B cell (primary cell): ENCODE results near the gene OR2W1. TPM values are rescaled to one million over a fixed set of nuclear protein-coding genes. Genes with fewer than 3 reads are reported as not detected.
A peak's percentile ranks its signal among the peaks of the same experiment; 100 is the strongest.

Experiments
- ATAC-seq: fragments of 200-7000 bp; cut with Tn5 transposase; one replicate; pipeline ENCODE4 v1.10.0; 2021; ENCODE audit warnings: low read depth, mild to moderate bottlenecking, moderate number of reproducible peaks, moderate library complexity
- CTCF ChIA-PET: fragments of 350-600 bp; sonication (Branson Sonifier 250); formaldehyde crosslinking; loops from one replicate; lab custom pipeline; 2021; ENCODE audit warnings: antibody characterized with exemption, inconsistent platforms; lab: Charles Lee
- POLR2A ChIA-PET: fragments of 350-600 bp; sonication (Branson Sonifier 250); formaldehyde crosslinking; loops from one replicate; lab custom pipeline; 2021; ENCODE audit warnings: antibody characterized with exemption; lab: Charles Lee
- DNase-seq: peaks from one replicate; pipeline ENCODE4 v3.0.0; 2013
- H2AFZ ChIP-seq: 2 replicates; pipeline ENCODE4 v1.6.1; 2012; ENCODE audit warnings: mild to moderate bottlenecking, low read depth, low read length; ENCODE audit not compliant: insufficient read depth, poor library complexity, severe bottlenecking
- H3K27ac ChIP-seq, 2 donors: 1 replicate in 1 of 2; 2 replicates in 1 of 2; pipeline ENCODE4 v1.5.1; 2012 to 2013; ENCODE audit warnings: low read length in 2 of 2, mild to moderate bottlenecking in 2 of 2, moderate library complexity in 1 of 2
- H3K27me3 ChIP-seq, 4 experiments: fragments of 200-600 bp in 1 of 4; sonication (generic) in 1 of 4; replicated peaks in 1 of 4; 1 replicate in 2 of 4; 2 replicates in 2 of 4; pipeline versions ENCODE4 v1.6.1 to v1.7.0; 2013 to 2016; ENCODE audit warnings: low read length in 3 of 4, mild to moderate bottlenecking in 2 of 4, mixed read lengths in 1 of 4, moderate library complexity in 1 of 4; ENCODE audit not compliant: insufficient read depth in 4 of 4, control insufficient read depth in 3 of 4; ENCODE audit errors: control extremely low read depth in 1 of 4
- H3K36me3 ChIP-seq, 2 experiments: replicated peaks in 1 of 2; 1 replicate in 1 of 2; 2 replicates in 1 of 2; pipeline versions ENCODE4 v1.6.1 to v1.7.1; 2013; ENCODE audit warnings: low read length in 1 of 2; ENCODE audit not compliant: insufficient read depth in 2 of 2, control insufficient read depth in 1 of 2; ENCODE audit errors: control extremely low read depth in 1 of 2, extremely low read depth in 1 of 2
- H3K4me1 ChIP-seq, 2 donors: fragments of 200-600 bp in 1 of 2; sonication (generic) in 1 of 2; 1 replicate in 1 of 2; 2 replicates in 1 of 2; pipeline versions ENCODE4 v1.5.1 to v1.6.1; 2013 to 2017; ENCODE audit warnings: low read length in 2 of 2; ENCODE audit not compliant: control insufficient read depth in 2 of 2, insufficient read depth in 2 of 2
- H3K4me2 ChIP-seq: replicated peaks from 2 replicates; pipeline ENCODE3; 2012; ENCODE audit warnings: mild to moderate bottlenecking, low read depth, low read length; ENCODE audit not compliant: poor library complexity, severe bottlenecking
- H3K4me3 ChIP-seq, 5 experiments: fragments of 200-600 bp in 1 of 5; sonication (generic) in 1 of 5; 1 replicate in 3 of 5; 2 replicates in 2 of 5; pipeline versions ENCODE4 v1.5.1 to v1.7.0; 2011 to 2016; ENCODE audit warnings: low read length in 4 of 5, mild to moderate bottlenecking in 4 of 5, low read depth in 2 of 5, control low read depth in 1 of 5, moderate library complexity in 1 of 5; ENCODE audit not compliant: insufficient read depth in 1 of 5; ENCODE audit errors: control extremely low read depth in 1 of 5, extremely low read depth in 1 of 5
- H3K79me2 ChIP-seq: fragments of 200-600 bp; sonication (generic); one replicate; pipeline ENCODE4 v1.6.0; 2016; ENCODE audit warnings: low read length; ENCODE audit not compliant: control insufficient read depth, insufficient read depth
- H3K9ac ChIP-seq: fragments of 200-600 bp; sonication (generic); 2 replicates; pipeline ENCODE4 v1.6.1; 2017; ENCODE audit warnings: mild to moderate bottlenecking, low read length, moderate library complexity
- H3K9me3 ChIP-seq, 3 donors: one replicate each; pipeline versions ENCODE4 v1.6.1 to v1.7.1; 2013; ENCODE audit warnings: low read length in 2 of 3; ENCODE audit not compliant: control insufficient read depth in 2 of 3, insufficient read depth in 1 of 3; ENCODE audit errors: control extremely low read depth in 1 of 3
- H4K20me1 ChIP-seq: 2 replicates; pipeline ENCODE4 v1.6.0; 2012; ENCODE audit warnings: mild to moderate bottlenecking, low read length; ENCODE audit not compliant: insufficient read depth, control insufficient read depth, poor library complexity, severe bottlenecking
- H3K27ac Mint-ChIP-seq: one replicate; pipeline ENCODE4 v1.8.0; 2021; ENCODE audit warnings: mixed read lengths
- H3K27me3 Mint-ChIP-seq: one replicate; pipeline ENCODE4 v1.8.0; 2021; ENCODE audit warnings: mixed read lengths
- H3K4me1 Mint-ChIP-seq: one replicate; pipeline ENCODE4 v1.8.0; 2021; ENCODE audit warnings: mixed read lengths
- H3K4me3 Mint-ChIP-seq: one replicate; pipeline ENCODE4 v1.8.0; 2021; ENCODE audit warnings: mixed read lengths
- H3K9me3 Mint-ChIP-seq: one replicate; pipeline ENCODE4 v1.8.0; 2022; ENCODE audit warnings: mixed read lengths; ENCODE audit not compliant: insufficient read depth
- EZH2 ChIP-seq: IDR thresholded peaks from 2 replicates; pipeline ENCODE4 v1.6.1; 2012; ENCODE audit warnings: borderline replicate concordance, low read depth, mild to moderate bottlenecking, moderate library complexity, low read length; ENCODE audit not compliant: insufficient read depth, poor library complexity, severe bottlenecking
- WGBS: methylation state at CpG from one replicate; pipeline ENCODE4 v1.1.5; 2013; ENCODE audit warnings: missing lambda C conversion rate; ENCODE audit not compliant: insufficient coverage; 5-methylcytosine and 5-hydroxymethylcytosine counted together
- intact Hi-C: fragments of 100-400 bp; cut with micrococcal nuclease; formaldehyde crosslinking; loops from one replicate; pipeline ENCODE4 v1.10.0; 2022
- polyA plus RNA-seq: library from polyadenylated mRNA; depleted of rRNA; stranded (reverse); fragments of >200 nt; gene quantifications from 2 replicates; pipeline ENCODE4 v1.2.3, GENCODE V29; 2012
- total RNA-seq, 2 donors: library from RNA; stranded (reverse); fragments of 120-200 nt in 1 of 2; gene quantifications; 1 replicate in 1 of 2; 2 replicates in 1 of 2; pipeline versions ENCODE4 v1.2.3 to v1.2.4, GENCODE V29; 2013 to 2022
- TF ChIP-seq, protein P1 (sequence below): fragments of 200-600 bp; IDR thresholded peaks from one replicate; pipeline ENCODE4 v1.8.0; 2022; ENCODE audit warnings: antibody characterized with exemption, mild to moderate bottlenecking

Gene OR2W1
- total and polyA plus RNA-seq, 2 donors (not counting 1 experiment from before 2014, with no cell fraction given): not detected

GRCh38 chr6:29019629-29020028, 25.3 kb downstream of the OR2W1 start:
- no peak overlapping the region for H3K27ac ChIP-seq
- peaks cover 39% of the 10 kb centered on the region for H3K27me3 Mint-ChIP-seq
- H3K9me3 ChIP-seq: peaks cover 0 to 16% (median 3%) of the 10 kb centered on the region in 3 donors
- H2AFZ ChIP-seq: no peak overlapping the region
- POLR2A ChIA-PET: no interaction called here
- H3K36me3 ChIP-seq: no peaks in the 10 kb centered on the region
- H3K9ac ChIP-seq: no peak overlapping the region
- H3K27me3 ChIP-seq: peaks cover 0 to 34% (median 22%) of the 10 kb centered on the region in 4 experiments
- WGBS: no CpG with 5 or more reads among the region's 2 CpGs
- no peak overlapping the region for H3K4me3 Mint-ChIP-seq
- CTCF ChIA-PET: interaction anchor here (12.2 kb wide), 1 partner anchor 181 kb away, joined by 202 read pairs; no protein-coding TSS in a partner anchor
- no peak for TF ChIP-seq EZH2
- TF ChIP-seq, protein P1, sequence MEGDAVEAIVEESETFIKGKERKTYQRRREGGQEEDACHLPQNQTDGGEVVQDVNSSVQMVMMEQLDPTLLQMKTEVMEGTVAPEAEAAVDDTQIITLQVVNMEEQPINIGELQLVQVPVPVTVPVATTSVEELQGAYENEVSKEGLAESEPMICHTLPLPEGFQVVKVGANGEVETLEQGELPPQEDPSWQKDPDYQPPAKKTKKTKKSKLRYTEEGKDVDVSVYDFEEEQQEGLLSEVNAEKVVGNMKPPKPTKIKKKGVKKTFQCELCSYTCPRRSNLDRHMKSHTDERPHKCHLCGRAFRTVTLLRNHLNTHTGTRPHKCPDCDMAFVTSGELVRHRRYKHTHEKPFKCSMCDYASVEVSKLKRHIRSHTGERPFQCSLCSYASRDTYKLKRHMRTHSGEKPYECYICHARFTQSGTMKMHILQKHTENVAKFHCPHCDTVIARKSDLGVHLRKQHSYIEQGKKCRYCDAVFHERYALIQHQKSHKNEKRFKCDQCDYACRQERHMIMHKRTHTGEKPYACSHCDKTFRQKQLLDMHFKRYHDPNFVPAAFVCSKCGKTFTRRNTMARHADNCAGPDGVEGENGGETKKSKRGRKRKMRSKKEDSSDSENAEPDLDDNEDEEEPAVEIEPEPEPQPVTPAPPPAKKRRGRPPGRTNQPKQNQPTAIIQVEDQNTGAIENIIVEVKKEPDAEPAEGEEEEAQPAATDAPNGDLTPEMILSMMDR: no peak
- intact Hi-C loops: loop anchor here (5.0 kb wide), 1 partner anchor 97 kb away; the partner anchor contains the start of gene TRIM27
- peaks cover 16% of the 10 kb centered on the region for H3K4me1 Mint-ChIP-seq
- no peak overlapping the region for H3K4me2 ChIP-seq
- H4K20me1 ChIP-seq: no peaks in the 10 kb centered on the region
- ATAC-seq (no peak), DNase-seq (no peak)
- H3K9me3 Mint-ChIP-seq: no peaks in the 10 kb centered on the region
- H3K4me3 ChIP-seq: no peak overlapping the region
- no peak overlapping the region for H3K27ac Mint-ChIP-seq
- no peaks in the 10 kb centered on the region for H3K79me2 ChIP-seq
- peaks cover 11 to 14% of the 10 kb centered on the region in 2 donors for H3K4me1 ChIP-seq

DNA sequence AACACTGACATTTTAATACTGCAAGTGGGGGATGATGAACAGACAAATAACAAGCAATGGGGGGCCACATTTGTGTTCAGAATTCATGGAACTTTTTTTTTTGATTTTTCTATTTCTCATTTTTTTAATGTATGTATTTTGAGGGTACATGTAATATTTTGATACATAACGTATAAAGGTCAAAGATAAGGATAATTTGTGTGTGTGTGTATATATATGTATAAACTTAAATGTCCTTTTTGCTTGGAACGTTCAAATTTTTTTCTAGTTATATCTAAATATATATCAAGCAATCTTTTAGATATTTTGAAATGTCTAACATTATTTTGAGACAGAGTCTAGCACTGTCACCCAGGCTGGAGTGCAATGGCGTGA, 27.6 kb downstream of the OR2W1 start:
- DNase-seq (no peak), ATAC-seq (no peak)
- H3K36me3 ChIP-seq: no peaks in the 10 kb centered on the region
- H3K27me3 ChIP-seq: peaks cover 0 to 48% (median 33%) of the 10 kb centered on the region in 4 experiments
- TF ChIP-seq, protein P1: peak; percentile 22
- TF ChIP-seq EZH2: no peak
- H3K27ac ChIP-seq: no peak overlapping the region
- peak overlapping the region; percentile 85 for H3K4me3 Mint-ChIP-seq
- peak overlapping the region; percentile 61 for H2AFZ ChIP-seq
- H3K9ac ChIP-seq: no peak overlapping the region
- peaks cover 0 to 18% (median 3%) of the 10 kb centered on the region in 3 donors for H3K9me3 ChIP-seq
- peak overlapping the region in 1 of 5 experiments; percentile 61 for H3K4me3 ChIP-seq
- H3K4me2 ChIP-seq: peak overlapping the region; percentile 88
- H3K79me2 ChIP-seq: no peaks in the 10 kb centered on the region
- no CpG with 5 or more reads among the region's 3 CpGs for WGBS
- ChIA-PET CTCF (interaction anchor here (12.2 kb wide), 1 partner anchor 179 kb away, joined by 202 read pairs; no protein-coding TSS in a partner anchor), POLR2A (no interaction called here)
- intact Hi-C loops: loop anchor here (1.0 to 5.0 kb wide), 6 partner anchors 35 to 1855 kb away; partner anchors contain the start of gene TRIM27
- peaks cover 16% of the 10 kb centered on the region for H3K4me1 Mint-ChIP-seq
- peaks cover 47% of the 10 kb centered on the region for H3K27me3 Mint-ChIP-seq
- H3K4me1 ChIP-seq: peaks cover 11 to 14% of the 10 kb centered on the region in 2 donors
- no peaks in the 10 kb centered on the region for H4K20me1 ChIP-seq
- H3K9me3 Mint-ChIP-seq: no peaks in the 10 kb centered on the region
- H3K27ac Mint-ChIP-seq: peak overlapping the region; percentile 18
